Measurements from ENCODE around the gene RXRG.

Gene RXRG

DNA sequence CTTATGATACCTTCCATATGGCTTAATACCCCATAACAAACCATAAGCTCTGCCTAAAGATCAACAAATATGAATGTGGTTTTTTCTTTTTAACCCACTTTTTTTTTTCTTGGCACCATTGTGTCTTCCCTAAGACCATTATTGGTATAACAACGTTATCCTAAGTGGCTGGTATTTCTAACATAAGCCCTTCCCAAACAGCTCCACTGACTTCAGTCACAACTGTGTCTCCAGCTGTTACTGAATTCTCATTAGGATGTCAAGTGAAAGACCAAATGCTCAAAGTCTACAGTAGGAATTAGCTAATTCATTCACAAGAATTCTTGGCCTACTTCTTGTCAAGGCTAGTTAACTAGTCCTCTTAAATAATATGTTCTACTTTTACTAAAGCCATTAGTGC, 4.2 kb upstream of the RXRG start:
- DNase-seq (ENCODE audit: low read depth), result no peak

DNA sequence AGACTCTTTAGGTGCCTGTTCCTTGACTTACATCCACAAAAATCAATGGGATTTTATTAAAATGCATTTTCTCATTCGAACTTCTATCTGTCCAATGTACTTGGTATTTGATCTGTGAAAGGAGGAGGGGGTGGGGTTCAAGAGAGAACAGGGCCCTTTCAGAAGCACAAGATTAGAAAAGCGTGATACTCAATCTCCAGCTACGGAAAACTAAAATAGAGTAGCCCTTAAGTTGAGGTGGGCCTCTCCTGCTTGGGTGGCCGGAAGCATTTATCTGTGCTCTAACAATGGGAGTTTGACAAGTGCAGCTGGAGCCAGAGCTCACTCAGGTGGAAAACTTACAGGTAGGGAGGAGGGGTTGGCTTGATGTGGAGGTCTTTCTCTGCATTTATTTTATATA, 462 bp upstream of the RXRG start:
- DNase-seq (ENCODE audit: low read depth), result no peak

DNA sequence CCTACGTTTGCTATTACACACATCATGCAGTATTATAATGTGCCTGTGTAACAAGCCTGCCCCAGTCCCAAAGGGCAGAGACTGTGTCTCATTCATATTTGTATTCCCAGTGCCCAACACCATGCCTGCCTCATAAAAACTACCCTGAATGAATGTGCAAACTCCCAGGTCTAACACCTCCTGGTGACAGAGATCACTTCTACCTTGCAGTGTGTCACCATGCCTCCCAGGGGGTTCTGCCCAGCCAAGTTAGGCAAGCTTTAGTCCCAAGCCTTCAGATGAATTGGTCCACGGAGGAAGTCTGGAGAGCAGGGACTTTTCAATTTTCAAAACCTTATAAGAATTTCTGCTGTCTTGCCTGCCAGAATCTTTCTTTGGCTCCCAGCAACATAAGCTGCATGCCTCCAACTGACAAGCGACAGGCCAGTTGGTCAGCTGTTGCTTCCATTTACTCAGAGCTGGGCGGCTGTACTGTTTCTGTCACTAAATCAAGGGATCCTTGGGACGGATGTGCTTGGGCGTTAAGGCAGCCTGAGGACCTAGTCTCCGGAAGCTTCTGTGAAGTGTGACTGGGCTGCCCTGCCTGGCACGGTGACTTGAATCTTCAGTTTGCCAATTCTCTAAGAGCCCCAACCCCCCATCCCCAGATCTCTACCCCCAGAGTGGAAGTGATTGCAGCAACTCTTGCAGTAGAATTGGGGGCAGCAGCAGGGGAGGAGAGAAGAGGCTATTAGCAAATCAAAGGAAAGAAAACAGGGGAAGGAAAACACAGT, 1.2 kb downstream of the RXRG start:
- no peak for DNase-seq (ENCODE audit: low read depth)

DNA sequence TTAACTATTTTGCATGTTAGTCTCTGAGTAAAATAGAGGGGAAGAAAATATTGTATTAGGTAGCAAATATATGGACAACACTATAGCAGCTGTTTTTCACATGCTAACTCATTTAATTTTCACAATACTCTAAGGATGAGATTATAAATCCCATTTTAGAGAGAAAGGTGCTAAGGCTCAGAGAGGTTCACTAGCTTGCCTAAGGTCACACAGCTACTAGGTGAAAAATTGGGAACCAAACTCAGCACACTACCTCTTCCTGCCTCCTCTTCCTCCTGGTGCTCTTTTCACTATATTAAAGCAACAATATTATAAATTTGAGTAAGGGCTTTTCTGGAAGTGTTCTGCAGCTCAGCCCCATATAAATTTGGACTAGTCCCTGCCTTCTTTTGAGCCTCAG, 2.3 kb downstream of the RXRG start:
- DNase-seq (ENCODE audit: low read depth), result no peak

DNA sequence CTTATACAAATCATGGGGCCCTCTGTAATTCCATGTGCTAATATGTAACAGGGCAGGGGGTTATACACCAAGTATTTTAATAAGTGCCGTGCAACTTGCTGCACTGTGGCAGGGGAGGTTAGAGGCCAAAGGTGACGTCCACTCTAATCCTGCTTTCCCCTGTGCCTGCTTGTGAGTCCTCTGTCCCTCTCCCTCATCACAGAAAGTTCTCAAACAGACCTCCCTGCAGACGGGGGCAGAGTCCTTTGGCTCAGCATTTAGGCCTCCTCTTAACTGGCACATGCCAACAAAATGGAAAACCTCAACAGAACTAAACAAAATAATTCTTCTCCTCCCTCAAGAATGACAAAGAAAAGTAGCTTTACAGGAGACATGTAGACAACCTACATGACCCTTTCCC, 2.9 kb downstream of the RXRG start:
- no peak for DNase-seq (ENCODE audit: low read depth)

DNA sequence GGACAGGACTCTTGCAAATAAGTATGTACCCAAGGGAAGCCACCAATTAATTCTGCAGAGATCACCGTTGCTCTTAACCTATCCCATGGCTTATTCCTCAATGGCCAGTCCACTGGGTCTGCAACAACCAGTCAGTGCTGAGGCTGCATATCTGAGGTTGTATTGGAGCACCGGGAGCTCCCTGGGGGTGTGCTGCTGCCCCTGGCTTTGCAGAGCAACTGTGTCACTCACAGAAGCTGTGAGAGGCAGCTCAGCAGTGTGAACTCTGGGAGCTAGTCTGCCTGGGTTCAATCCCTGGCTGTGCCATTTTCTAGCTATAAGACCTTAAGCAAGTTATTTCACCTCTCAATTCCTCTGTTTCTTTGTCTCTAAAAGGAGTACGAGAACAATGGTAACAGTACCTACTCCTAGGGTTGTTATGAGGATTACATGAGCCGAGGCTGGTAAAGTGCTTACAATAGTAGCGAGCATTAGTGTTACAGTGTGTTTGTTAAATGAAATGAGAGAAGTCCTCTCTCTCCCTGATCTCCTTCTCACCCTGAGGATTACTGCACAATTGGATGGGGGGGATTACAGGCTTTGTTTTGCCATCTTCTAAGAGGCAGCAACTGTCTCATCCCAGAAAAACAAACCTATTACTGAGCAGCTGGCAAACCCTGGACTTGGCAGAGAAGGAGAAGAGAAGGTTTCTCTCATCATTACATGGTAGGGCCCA, 3.6 kb downstream of the RXRG start:
- DNase-seq (ENCODE audit: low read depth), result no peak

DNA sequence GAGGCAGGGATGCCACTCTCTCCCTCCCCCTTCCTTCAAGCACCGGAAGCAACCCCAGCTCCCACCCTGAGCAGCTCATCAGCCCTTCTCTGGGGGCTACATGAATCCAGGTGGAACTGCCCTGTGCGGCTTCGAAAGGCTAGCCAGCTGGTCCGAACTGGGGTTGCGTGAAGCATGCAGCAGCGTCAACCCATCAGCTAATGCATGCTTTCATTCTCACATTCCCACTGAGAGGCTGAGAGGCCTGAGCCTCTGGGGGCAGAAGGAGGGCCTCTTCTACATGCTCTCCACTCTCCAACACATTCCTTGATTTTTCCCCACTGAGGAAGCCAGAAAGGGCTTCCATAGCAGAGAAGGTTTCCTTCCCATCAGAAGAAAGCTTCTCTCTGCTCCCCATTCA, 5.6 kb downstream of the RXRG start:
- DNase-seq (ENCODE audit: low read depth), result no peak

DNA sequence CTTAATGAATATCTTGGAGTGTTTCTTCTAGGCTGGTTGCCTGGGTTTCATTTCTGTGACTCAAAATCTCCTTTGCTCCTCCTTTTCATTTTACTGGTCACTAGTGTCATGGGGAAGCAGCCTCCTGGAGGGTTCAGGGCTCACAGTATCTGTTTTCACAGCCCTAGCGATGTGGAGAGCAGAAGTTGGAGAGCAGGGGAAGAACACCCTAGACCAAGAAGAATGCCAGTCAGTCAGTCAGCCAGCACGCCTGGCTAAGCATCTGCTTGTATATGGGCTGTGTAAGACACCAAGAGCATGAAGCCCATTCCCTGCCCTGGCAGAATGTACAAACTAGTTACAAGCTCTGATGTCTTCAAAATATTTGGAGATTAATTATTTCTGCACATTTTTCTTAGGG, 7.9 kb downstream of the RXRG start:
- DNase-seq (ENCODE audit: low read depth), result no peak

DNA sequence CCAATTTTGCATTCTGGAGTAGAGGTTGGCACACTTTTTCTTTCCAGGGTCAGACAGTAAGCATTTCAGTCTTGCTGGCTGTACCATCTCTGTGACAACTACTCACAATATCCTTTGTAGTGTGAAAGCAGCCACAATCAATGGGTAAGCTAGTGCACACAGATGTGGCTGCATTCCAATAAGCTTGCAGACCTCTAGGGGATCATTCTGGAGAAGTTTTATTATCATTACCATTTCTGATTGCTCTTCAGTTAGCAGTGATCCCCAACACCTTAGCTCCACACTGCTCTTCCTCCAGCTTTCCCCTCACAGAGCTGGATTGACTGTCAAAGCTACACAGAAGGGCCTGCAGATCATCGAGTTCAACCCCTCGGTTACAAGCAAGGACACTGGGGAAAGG, 9.1 kb downstream of the RXRG start:
- no peak for DNase-seq (ENCODE audit: low read depth)

DNA sequence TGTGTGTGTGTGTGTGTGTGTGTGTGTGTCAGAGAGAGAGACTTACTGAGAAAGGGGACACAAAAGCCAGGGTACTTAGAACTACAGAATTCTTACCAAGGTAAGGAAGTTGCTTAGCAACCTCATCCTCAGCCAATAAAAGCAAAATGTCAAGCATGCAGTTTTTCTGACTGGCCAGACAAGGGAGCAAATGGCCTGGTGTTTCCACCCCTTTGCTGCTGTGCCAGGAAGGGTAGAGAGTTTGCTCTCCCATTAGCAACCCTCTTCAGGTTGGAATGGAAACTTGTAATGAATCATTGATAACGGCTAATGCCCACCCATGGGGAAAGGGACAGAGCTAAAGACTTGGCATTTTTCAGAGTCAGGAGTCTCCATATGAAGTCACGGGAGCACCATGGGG, 10.6 kb downstream of the RXRG start:
- DNase-seq (ENCODE audit: low read depth), result no peak

DNA sequence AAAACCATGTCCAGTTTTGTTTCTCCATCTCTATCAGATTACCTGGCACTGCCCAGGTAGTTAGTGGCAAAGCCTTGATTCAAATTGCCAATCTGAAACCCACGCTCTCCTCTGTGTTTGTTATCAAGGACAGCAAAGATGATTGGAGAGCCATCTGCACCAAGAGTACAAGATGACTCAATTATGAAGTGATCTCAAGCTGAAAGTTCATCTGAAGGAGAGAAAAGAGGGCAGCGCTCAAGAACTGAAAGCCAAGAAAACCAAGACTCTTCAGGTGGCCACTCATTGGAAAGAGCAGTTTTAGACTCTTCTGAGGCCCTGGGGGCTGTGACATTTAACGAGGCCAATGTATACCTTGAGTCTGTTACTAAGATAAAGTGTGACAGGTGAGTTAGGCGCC, 13.8 kb downstream of the RXRG start:
- no peak for DNase-seq (ENCODE audit: low read depth)

DNA sequence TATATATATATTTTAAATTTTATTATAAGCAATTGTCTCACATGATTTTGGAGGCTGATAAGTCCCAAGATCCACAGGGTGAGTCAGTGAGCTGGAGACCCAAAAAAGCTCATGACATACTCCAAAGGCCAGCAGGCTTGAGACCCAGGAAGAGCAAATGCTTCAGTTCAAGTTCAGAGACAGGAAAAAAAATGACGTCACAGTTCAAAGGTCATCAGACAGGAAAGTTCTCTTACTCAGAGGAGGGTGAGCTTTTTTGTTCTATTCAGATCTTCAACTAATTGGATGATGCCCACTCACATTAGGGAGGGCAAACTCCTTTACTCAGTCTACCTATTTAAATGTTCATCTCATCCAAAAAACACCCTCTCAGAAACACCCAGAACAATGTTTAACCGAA, 18.2 kb downstream of the RXRG start:
- no peak for DNase-seq (ENCODE audit: low read depth)

DNA sequence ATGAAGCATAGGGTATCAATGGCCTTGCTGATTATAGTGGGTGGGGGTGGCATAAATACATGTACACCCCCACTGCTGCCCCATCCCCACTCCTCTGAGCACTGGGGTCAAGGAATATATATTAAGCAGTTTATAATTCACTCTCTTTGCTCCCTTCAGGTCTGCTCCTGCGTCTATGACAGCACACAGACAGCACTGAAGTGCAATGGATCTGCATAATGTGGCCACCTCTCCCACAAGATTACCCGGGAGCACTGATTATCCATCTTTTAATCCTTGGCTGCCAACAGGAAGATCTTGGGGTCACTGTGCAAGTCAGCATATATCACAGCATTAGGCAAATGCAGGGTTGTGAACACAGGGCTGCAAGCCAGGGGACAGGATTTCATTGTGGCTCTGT, 19.3 kb downstream of the RXRG start:
- DNase-seq (ENCODE audit: low read depth), result no peak

DNA sequence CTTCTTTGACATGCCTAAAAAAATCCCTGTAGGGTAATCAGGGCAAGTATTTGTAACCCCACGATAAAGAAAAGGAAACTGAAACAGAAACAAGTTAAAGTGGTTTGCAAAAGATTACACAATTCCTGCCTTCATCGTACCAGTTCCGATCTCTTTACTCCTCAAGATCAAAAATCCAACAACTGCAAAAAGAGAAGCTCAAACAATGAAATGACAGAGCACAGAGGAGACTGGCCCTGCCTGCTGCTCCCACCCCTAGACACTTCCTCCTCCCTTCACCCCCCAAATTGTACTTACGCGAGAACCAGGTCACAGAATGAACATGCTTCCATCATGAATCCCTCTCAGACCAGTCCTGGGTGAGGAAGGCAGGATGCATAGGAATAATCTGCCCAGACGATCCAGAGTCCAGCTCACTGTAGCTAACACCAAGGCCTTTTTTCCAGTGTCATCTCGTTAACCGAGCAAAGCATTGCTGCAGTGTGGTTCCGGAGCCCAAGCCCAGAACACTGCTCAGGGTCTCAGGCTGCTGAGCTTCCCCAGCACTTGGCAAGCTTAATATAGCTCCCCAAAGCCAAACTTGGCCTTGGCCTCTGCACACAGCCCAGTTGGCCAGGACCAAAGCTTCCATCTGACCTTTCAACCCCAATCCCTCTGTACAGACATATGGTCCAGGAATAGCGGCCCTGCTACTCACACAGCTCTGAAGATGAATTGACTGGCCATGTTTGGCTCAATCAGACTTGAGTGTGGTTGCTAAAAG, 20.3 kb downstream of the RXRG start:
- DNase-seq (ENCODE audit: low read depth), result no peak

DNA sequence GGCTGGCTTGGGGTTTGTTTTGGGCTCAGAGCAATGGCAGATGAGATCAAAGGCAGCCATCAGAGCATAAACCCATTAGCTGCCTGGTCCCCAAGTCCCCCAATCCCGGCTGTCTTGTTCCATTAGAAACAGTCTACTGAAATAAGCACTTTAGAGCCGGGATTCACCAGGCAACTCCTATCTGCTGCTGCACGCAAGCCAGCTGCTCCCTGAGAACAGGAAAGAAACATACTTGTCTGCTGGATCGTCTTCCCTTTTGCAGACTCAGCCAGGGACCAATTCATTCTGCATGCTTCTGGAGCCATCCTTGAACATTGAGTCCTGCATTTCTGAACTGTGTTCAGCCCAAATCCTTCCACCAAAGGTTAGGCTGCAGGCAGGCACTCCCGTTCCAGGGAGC, 21.8 kb downstream of the RXRG start:
- DNase-seq (ENCODE audit: low read depth), result no peak

DNA sequence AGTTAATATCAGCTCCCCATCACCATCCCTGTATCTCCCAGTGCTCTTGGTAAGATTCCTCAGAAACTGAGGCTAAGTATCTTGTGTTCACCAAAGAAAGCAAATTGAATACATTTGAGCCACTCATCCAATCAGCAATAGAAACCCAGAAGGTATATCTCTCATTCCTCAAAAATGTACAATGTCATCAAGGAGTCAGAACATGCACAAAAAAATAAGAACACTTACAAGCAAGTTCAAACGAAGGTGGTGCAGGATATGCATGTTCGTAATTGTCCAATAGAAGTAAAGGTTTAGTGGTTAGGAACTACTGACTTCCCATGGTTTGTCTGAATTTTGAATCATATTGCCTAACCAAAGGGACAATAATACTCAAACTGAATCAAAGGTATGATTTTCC, 24.3 kb downstream of the RXRG start:
- no peak for DNase-seq (ENCODE audit: low read depth)

DNA sequence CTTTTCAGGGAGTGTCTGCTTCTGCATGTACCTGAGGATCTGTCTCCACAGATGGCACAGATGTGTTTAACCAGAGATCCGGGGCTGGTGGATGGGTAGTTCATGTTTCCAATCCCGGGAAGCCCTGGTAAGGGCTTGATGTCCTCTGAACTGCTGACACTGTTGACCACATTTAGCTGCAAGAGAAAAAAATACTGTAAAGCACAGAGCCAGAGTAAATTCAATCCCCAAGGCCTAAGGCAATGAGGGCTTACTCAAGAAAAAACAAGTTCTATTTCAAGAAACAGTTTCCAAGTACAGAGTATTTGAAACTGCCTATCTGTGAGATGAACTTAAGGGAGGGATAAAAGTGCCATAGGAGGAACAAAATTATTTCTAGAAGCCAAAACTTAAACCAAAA, 25.1 kb downstream of the RXRG start:
- no peak for DNase-seq (ENCODE audit: low read depth)

DNA sequence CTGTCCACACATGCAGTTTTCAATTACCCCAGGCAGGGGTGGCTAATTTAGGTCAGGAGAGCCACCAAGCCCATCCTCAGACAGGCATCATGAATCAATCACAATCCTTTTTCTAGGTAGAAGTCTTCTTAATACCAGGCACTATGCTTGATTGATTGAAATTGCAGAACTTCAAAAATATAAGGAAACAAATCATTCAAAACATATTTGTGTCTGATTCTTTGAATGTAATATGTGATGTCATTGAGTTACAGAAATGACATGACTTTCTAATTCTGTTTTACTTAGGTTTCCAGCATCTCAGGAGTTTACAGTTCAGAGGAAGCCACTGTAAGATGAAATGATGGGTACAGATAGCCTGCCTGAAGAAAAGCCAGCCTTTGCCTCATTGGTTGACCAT, 26.7 kb downstream of the RXRG start:
- no peak for DNase-seq (ENCODE audit: low read depth)

DNA sequence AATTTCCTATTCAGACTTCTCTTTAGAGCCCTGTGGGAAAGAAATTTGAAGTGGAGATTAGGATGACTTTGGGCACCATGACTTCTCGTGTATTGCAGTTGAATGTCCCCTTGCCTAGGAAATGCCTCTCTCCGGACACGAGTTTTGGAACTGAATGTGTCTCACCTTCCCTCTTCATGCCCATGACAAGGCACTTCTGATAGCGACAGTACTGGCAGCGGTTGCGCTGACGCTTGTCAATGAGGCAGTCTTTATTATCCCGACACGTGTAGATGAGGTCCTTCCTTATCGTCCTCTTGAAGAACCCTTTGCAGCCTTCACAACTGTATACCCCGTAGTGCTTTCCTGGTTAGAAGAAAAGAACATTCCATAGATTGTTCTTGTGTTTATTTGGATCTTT, 28.1 kb downstream of the RXRG start:
- no peak for DNase-seq (ENCODE audit: low read depth)

DNA sequence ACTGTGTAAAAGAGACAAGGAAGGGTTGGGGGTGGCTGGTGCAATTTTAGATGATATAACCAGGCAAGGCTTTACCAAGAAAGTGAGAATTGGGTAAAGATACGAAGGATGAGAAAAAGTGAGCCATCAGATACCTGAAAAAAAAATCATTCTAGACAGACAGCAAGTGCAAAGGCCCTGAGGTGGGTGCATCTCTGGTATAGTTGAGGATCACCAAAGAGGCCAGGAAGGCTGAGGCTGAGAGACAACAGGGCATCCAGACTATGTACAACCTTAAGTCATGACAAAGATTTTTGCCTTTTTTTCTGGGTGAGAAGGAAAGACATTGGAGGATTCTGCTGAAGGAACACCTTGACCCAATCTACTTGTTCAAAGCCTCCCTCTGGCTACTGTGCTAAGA, 29.9 kb downstream of the RXRG start:
- no peak for DNase-seq (ENCODE audit: low read depth)

DNA sequence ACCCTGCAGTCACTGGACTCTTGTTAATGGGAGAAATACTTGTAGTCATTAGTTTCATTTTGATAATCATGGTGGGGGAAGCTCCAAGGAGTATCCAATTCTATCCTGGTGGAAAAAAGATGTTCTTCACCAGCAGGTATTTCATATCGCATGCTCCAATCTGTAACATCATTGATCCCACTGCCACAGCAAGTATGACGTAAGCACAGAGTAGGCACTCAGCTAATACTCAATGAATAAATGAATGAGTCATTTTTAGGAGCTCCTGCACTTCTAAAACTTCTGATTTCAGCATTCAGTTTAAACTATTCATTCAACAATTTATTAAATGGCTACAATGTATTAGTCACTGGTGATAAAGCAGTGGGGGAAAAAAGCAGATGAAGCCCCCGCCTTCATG, 30.3 kb downstream of the RXRG start:
- DNase-seq (ENCODE audit: low read depth), result no peak

DNA sequence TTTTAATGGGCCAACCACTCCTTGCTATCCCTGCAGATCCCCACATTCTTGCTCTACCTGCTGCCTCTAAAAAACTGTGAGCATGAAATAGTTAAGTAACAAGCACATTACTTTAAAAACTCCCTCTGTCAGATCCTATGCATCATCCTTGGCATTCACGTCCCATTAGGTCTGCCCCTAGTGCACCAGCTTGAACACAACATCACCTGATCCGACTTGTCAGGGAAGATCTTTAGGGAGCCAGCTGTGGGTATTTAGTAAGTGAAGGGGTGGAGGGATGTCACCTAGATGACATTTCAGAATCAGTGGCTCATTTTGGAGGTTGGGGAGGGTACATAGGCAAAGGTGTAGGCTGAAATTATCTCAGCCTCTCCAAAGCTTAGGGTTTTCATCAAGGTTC, 33.5 kb downstream of the RXRG start:
- no peak for DNase-seq (ENCODE audit: low read depth)

DNA sequence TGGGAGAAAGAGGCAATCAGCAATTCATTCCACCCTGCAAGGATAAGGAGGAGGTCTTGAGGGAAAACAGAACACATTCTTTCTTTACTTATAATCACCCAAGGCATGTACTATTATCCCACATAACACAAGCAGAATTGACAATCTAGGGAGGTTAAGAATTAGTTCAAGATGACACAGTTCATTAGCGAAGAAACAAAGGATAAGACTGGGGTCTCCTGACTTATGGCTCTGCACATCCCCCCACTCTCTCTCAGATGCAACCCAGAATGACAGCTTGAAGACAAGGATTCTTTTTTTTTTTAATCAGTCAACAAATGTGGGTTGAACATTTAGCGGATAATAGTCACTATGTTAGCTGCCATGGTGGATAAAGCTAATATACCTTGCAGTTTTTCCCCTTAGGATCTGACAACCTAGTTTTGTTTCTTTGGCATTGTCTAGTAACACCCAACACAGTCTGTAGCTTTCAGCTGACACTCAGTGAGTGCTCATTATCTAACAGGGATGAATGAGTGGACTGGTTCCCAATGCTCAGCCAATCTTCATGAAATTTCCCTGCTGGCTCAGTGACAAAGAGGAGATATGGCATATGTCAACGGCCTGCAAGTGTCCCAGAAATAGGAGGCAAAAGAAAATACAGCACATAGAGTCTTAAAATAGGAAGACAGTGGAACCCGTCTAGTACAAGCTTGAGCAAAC, 35.1 kb downstream of the RXRG start:
- no peak for DNase-seq (ENCODE audit: low read depth)

Measured in non-pigmented ciliary epithelial cell (primary cell).